Measurements from ENCODE around the gene WDR86. TPM values are rescaled to one million over a fixed set of nuclear protein-coding genes. Genes with fewer than 3 reads are reported as not detected.

The WDR86 gene
- polyA plus RNA-seq, 1 donor from 2014 or later: 46.2 TPM

- H4K20me1 ChIP-seq (ENCODE audit: insufficient read depth): no peaks in the 10 kb centered on the region
- H3K4me3 ChIP-seq (ENCODE audit: low read length): no peak overlapping the region
- H2AFZ ChIP-seq (ENCODE audit: low read depth, low read length): no peak overlapping the region
- no peaks in the 10 kb centered on the region for H3K79me2 ChIP-seq (replicated peaks; ENCODE audit: insufficient read depth, low read length)
- no peaks in the 10 kb centered on the region for H3K9me2 ChIP-seq (ENCODE audit: insufficient read depth, low read length)
- H3F3A ChIP-seq (ENCODE audit: insufficient read depth, low read length, poor library complexity, severe bottlenecking): no peaks in the 10 kb centered on the region
- no peaks in the 10 kb centered on the region for H3K9me3 ChIP-seq (ENCODE audit: low read length)
- H3K9ac ChIP-seq (ENCODE audit: low read length): no peak overlapping the region
- no peak for TF ChIP-seq POLR2AphosphoS5 (IDR thresholded peaks at IDR 0.05)
- no peak for TF ChIP-seq EZH2 (IDR thresholded peaks at IDR 0.05; ENCODE audit: borderline replicate concordance, insufficient read depth, low read length, poor library complexity, severe bottlenecking)
- TF ChIP-seq REST (IDR thresholded peaks at IDR 0.05; ENCODE audit: borderline replicate concordance): no peak
- no peak for TF ChIP-seq SMC3 (conservative IDR thresholded peaks at IDR 0.05; ENCODE audit: poor library complexity)
- TF ChIP-seq TAF1 (IDR thresholded peaks at IDR 0.05; ENCODE audit: low read depth): no peak
- TF ChIP-seq EP300 (conservative IDR thresholded peaks at IDR 0.05; ENCODE audit: poor library complexity, severe bottlenecking): no peak
- TF ChIP-seq MXI1 (conservative IDR thresholded peaks at IDR 0.05; ENCODE audit: poor library complexity, severe bottlenecking): no peak
- no peak for TF ChIP-seq RAD21 (conservative IDR thresholded peaks at IDR 0.05)
- no peak for TF ChIP-seq CTCF (IDR thresholded peaks at IDR 0.05; ENCODE audit: poor library complexity, severe bottlenecking)
- H3K36me3 ChIP-seq (ENCODE audit: insufficient read depth, low read length): no peaks in the 10 kb centered on the region
- no peak overlapping the region for H3K27ac ChIP-seq (ENCODE audit: low read length)
- no peak overlapping the region for H3K4me2 ChIP-seq (ENCODE audit: low read length)
- H3K27me3 ChIP-seq (ENCODE audit: insufficient read depth, low read depth, low read length): no peaks in the 10 kb centered on the region
These were observed 17.4 kb downstream of the WDR86 start for GRCh38 chr7:151392426-151392825.

GRCh38 chr7:151392002-151392401 is 17.8 kb downstream of the WDR86 start:
- no peak for TF ChIP-seq EZH2 (IDR thresholded peaks at IDR 0.05; ENCODE audit: borderline replicate concordance, insufficient read depth, low read length, poor library complexity, severe bottlenecking)
- no peak for TF ChIP-seq EP300 (conservative IDR thresholded peaks at IDR 0.05; ENCODE audit: poor library complexity, severe bottlenecking)
- TF ChIP-seq POLR2AphosphoS5 (IDR thresholded peaks at IDR 0.05): no peak
- no peak for TF ChIP-seq REST (IDR thresholded peaks at IDR 0.05; ENCODE audit: borderline replicate concordance)
- TF ChIP-seq RAD21 (conservative IDR thresholded peaks at IDR 0.05): no peak
- TF ChIP-seq TAF1 (IDR thresholded peaks at IDR 0.05; ENCODE audit: low read depth): no peak
- TF ChIP-seq SMC3 (conservative IDR thresholded peaks at IDR 0.05; ENCODE audit: poor library complexity): no peak
- Histone ChIP-seq H3K27me3 (ENCODE audit: insufficient read depth, low read depth, low read length) (no peaks in the 10 kb centered on the region), H3K9ac (ENCODE audit: low read length) (no peak overlapping the region), H4K20me1 (ENCODE audit: insufficient read depth) (no peaks in the 10 kb centered on the region), H3F3A (ENCODE audit: insufficient read depth, low read length, poor library complexity, severe bottlenecking) (no peaks in the 10 kb centered on the region), H3K4me3 (ENCODE audit: low read length) (no peak overlapping the region), H3K27ac (ENCODE audit: low read length) (no peak overlapping the region), H3K36me3 (ENCODE audit: insufficient read depth, low read length) (no peaks in the 10 kb centered on the region), H3K4me2 (ENCODE audit: low read length) (no peak overlapping the region), H3K9me3 (ENCODE audit: low read length) (no peaks in the 10 kb centered on the region), H3K9me2 (ENCODE audit: insufficient read depth, low read length) (no peaks in the 10 kb centered on the region), H2AFZ (ENCODE audit: low read depth, low read length) (no peak overlapping the region), H3K79me2 (replicated peaks; ENCODE audit: insufficient read depth, low read length) (no peaks in the 10 kb centered on the region)

Data from neural cell (in vitro differentiated cells).